SK-N-DZ (cell line): ENCODE data around the gene NEB.
"Not testable (repeated sequence)": the region's sequence is repeated elsewhere in the genome, so short reads cannot be mapped to it uniquely, and the experiment has no call there.

Source experiments
- DNase-seq: peaks from one replicate; pipeline ENCODE4 v3.0.0-alpha.2; 2015; ENCODE audit warnings: low spot score

The NEB gene

DNA sequence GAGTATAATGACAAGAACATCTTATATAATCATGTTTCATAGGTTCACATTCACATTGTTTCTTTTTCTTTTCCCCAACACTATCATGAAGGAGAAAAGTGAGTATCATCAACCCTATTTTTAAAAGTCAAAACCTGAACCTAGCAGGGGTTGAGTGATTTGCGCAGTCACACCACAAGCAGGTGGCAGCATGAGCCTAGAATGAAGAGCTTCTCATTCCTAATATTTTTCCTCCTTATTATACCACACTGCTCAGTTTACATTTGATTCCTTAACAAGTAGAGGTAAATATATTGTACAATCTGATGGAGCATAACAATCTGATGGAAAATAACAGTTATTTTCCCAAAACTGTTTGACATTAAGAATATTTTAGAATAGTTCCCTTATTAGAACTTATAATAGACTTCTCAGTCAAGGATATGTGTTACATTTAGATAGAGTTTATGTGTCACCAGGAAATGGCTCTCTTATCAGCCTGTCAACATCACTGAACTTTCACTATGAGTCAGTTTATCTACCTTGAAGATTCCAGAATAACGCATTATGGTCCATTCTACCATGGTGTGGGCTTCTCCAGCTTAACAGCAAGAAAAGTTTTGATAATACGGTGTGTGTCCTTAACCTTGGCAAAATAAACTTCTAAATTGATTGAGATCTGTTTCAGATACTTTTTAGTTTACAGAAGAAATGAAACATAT is 119.5 kb downstream of the NEB start:
- no peak for DNase-seq

DNA sequence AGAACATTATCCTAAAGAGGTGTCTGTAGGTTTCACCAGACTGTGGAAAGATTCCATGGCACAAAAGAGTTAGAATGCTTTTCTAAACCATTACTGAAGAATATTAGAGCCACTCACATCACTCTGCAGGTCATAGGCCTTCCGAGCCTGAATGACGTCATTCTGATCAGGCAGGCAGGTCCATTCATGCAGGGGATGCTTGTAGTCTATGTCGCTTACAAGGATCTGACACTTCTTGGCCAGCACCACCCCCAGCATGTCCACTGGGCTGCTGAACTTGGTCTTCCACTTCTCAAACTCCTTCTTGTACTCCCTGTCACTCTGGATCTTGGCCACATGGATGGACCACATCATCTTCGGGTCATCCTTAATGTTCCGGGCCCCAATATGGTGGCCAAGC is 120.1 kb downstream of the NEB start:
- DNase-seq, result no peak

DNA sequence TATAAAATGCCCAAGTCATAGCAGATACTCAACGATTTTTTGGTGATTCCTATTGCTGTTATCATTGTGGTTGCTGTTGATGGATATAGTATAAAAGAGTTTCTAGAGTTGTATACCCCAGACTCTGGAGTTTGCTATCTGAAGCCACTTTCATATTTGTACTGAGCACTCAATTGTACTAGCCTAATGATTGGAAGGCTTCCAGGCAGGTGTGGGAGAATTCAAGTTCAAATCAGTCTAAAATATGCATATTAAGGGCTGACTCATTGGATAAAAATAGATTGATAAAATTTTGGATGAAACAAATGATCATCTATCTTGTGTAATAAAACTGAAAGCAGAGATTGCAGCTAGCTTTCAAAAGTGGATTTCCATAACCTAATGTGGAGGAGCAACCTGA is 122.9 kb downstream of the NEB start:
- DNase-seq, result no peak

DNA sequence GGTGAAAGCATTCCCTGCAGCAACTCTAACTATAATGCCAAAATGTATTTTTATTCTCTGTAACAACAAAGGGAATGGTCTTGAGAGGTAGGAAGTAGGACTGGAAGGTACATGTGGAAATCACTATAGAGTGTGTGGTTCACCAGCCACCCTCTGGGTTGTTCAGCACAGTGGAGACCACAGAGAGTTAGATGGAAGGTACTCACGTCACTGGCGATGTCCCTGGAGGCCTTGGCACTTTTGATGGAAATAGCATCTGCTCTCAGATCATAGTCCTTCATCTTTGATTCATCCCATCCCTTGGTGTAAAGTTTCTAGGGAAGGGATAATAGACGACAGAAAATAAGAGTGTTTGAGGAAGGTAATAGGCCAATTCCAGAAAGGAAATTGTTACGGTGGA is 124.0 kb downstream of the NEB start:
- no peak for DNase-seq

DNA sequence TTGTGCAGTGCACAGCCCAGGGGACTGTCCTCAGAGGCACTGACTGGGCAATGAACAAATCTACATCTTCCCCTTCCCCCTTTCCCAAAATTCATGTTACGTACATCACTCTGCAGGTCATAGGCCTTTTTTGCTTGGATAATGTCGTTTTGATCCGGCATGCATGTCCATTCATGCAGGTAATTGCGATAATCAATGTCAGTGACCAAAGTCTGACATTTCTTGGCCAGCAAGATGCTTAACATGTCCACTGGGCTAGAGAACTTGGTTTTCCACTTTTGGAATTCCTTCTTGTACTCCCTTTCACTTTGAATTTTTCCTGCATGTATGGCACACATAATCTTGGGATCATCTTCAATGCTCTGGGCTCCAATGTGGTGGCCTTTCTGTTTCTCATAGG is 124.6 kb downstream of the NEB start:
- no peak for DNase-seq

DNA sequence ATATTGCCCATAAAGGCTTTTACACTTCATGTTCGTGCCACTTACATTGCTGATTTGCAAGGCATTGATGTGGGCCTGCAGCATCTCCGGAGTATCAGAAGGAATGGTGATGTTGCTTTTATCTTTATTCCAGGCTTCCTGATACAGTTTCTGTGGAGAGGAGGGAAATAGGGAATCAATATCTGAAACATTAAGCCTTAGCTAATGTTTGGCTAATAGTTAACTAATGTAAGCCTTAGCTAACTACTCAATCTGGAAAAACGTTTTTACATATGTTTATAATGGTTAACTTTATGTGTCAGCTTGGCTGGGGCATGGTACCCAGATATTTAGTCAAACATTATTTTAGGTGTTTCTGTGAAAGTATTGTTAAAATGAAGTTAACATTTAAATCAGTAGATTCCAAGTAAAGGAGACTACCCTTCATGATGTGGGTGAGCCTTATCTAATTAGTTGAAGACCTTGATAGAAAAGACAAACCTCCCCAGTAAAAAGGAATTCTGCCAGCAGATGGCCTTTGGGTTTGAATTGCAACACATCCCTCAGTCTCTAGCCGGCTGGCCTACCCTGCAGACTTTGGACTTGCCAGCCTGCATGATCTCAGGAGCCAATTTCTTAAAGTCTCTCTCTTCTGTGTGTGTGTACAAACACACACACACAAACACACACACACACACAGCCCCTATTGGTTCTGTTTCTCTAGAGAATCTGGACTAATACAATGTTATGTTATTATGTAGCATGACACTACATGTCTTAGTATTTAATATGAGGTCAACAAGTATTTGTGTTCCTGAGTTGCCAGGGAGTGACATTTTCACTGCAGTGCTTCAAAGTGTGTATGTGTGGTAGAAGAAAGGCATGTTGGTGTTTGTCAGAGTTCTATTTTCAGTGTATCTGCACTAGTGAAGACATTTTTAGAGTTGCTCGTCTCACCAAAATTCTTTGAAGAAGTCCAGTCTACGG is 126.5 kb downstream of the NEB start:
- not testable (repeated sequence) for DNase-seq

DNA sequence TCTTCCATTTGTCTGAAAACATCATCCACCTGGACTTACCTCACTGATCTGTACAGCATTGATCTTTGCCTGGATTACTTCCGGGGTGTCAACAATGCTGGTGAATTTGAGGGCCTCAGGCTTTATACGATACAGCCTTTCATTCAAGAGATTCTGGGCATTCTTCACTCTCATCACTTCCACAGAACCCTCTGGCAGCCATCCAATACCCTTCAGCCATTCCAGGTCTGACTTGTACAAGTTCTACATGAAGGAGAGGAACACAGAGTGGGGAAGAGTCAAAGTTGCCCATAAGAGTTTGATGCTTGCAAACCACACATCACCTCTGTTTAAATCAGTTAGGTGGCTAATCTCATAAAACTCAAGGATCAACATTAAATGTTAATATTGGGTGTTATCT is 130.7 kb downstream of the NEB start:
- not testable (repeated sequence) for DNase-seq

DNA sequence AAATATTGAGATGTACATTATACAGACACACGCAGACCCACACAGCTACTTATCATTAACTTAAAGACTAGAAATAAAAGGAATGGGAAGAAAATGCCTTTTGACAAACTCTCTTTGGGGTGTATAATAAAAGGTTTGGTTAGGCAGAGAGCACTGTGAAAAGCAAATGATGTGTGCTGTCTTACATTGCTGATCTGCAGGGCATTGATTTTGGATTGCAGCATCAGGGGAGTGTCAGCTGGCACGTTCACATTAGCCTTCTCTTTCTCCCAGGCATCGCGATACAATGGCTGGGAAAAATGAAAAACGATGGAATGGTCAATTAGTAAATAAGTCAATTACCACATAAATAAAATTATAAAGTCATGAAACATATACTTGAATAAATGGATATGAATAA is 131.9 kb downstream of the NEB start:
- not testable (repeated sequence) for DNase-seq

DNA sequence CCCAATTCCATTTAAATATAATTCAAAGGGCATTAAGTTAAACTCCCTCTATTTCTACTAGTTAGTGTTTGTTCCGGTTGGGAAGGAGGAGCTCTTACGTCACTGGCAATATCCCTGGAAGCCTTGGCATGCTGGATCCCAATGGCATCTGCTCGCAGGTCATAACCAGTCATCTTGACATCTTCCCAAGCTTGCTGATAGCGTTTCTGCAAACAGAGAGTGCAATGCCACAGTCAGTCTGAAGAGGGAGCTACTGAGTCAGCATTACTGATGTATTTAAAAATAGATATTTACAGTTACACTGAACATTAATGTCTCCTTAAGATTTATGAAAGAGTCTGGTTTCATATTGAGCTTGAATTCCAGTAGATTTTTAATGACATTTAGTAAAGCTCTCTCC is 132.5 kb downstream of the NEB start:
- DNase-seq, result not testable (repeated sequence)

DNA sequence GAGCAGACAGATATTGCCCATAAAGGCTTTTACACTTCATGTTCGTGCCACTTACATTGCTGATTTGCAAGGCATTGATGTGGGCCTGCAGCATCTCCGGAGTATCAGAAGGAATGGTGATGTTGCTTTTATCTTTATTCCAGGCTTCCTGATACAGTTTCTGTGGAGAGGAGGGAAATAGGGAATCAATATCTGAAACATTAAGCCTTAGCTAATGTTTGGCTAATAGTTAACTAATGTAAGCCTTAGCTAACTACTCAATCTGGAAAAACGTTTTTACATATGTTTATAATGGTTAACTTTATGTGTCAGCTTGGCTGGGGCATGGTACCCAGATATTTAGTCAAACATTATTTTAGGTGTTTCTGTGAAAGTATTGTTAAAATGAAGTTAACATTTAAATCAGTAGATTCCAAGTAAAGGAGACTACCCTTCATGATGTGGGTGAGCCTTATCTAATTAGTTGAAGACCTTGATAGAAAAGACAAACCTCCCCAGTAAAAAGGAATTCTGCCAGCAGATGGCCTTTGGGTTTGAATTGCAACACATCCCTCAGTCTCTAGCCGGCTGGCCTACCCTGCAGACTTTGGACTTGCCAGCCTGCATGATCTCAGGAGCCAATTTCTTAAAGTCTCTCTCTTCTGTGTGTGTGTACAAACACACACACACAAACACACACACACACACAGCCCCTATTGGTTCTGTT is 137.2 kb downstream of the NEB start:
- not testable (repeated sequence) for DNase-seq

DNA sequence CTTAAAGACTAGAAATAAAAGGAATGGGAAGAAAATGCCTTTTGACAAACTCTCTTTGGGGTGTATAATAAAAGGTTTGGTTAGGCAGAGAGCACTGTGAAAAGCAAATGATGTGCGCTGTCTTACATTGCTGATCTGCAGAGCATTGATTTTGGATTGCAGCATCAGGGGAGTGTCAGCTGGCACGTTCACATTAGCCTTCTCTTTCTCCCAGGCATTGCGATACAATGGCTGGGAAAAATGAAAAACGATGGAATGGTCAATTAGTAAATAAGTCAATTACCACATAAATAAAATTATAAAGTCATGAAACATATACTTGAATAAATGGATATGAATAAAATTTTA is 142.4 kb downstream of the NEB start:
- DNase-seq, result not testable (repeated sequence)

DNA sequence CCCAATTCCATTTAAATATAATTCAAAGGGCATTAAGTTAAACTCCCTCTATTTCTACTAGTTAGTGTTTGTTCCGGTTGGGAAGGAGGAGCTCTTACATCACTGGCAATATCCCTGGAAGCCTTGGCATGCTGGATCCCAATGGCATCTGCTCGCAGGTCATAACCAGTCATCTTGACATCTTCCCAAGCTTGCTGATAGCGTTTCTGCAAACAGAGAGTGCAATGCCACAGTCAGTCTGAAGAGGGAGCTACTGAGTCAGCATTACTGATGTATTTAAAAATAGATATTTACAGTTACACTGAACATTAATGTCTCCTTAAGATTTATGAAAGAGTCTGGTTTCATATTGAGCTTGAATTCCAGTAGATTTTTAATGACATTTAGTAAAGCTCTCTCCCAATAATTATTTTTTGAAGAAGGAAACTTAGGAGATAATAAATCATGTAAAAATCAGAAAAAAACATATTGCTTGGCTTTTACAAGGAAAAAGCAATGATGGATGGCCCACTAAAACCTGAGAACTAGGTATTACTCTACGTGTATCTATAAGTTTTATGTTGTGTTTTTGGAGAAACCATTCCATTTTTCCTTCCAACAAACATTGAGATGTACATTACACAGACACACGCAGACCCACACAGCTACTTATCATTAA is 142.9 kb downstream of the NEB start:
- DNase-seq, result not testable (repeated sequence)

DNA sequence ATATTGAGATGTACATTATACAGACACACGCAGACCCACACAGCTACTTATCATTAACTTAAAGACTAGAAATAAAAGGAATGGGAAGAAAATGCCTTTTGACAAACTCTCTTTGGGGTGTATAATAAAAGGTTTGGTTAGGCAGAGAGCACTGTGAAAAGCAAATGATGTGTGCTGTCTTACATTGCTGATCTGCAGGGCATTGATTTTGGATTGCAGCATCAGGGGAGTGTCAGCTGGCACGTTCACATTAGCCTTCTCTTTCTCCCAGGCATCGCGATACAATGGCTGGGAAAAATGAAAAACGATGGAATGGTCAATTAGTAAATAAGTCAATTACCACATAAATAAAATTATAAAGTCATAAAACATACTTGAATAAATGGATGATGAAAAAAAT is 153.0 kb downstream of the NEB start:
- not testable (repeated sequence) for DNase-seq

DNA sequence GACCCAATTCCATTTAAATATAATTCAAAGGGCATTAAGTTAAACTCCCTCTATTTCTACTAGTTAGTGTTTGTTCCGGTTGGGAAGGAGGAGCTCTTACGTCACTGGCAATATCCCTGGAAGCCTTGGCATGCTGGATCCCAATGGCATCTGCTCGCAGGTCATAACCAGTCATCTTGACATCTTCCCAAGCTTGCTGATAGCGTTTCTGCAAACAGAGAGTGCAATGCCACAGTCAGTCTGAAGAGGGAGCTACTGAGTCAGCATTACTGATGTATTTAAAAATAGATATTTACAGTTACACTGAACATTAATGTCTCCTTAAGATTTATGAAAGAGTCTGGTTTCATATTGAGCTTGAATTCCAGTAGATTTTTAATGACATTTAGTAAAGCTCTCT is 153.6 kb downstream of the NEB start:
- not testable (repeated sequence) for DNase-seq

DNA sequence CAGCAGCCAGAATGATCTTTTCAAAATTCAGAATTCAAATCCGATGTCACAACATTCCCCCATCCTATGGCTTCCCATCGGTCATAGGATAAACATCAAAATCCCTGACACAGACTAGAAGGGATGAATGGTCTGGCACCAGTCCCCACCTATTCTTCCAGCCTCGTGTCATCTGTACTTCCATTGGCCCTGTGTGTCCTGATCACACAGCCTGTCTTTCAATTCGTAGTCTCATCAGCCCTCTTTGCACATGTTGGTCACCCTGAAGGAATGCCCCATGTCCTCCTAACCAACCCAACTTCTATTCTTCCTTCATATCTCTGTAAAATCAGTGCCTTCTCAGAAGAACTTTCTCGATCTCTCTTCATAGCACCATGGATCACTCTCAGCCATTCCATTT is 157.2 kb downstream of the NEB start:
- DNase-seq, result no peak

DNA sequence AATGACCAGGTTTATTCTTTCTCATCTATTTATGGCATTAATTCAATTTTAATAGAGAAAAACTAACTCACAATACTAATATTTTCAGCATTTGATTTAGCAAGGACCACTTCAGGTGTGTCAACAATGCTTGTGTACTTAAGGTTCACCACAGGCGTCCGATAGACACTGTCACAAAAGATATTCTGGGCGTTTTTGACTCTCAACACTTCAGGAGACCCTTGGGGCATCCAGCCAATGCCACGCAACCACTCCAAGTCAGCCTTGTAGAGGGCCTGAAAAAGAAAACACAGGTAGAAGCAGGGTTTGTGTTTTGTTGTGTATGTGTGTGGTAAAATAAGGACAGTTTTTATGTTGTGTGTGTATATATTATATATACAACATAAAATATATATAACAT is 158.2 kb downstream of the NEB start:
- no peak for DNase-seq

DNA sequence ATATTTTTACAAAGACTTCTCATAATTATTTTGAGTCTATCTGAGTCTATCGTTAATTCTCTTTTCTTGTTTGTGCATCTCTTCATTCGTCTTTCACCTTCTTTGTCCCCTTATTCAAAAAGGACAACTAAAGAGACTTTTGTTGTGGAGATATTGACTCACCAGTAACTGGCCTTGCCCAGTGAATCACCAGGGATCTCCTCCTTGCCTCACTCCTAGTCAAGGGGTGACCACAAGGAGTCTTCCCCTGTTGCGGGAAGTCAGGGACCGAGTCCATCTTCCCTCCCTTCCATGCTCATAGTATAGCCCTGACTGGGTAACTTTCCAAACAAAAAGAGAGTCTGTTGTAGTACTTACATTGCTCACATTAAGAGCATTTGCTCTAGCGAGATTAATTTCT is 158.9 kb downstream of the NEB start:
- no peak for DNase-seq

DNA sequence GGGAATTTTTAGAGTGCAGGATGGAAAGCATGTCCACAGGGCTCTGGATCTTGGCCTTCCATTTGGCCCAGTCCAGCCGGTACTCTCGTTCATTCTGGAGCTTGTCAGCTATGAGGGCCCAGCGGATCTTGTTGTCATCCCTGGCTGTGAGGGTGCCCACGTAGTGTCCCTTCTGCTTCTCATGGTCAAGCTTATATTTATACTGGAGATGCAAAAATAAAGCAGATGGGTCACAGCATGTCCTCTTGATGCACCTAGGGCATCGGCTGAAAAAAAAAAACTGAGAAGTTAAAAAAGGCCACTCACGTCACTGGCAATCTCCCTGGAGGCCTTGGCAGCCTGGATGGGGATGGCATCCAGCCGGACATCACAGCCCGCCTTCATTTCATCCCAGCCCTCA is 164.1 kb downstream of the NEB start:
- no peak for DNase-seq

DNA sequence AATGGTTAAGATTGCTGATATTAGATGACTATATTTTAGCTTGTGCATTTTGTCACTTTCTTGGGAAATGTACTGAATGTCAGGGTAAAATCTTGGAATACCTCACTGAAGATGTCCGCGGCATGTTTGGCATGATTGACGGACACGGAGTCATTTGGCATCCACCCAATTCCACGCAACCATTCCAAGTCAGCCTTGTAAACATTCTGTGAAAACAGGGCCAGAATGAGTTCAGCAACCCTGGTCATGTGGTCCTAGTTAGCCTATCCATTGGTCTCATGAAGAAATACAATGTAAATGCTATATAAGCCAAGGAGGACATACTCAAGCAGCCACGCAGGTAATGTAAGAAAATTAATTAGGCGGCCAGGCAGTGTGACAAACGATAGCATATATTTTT is 165.1 kb downstream of the NEB start:
- no peak for DNase-seq

DNA sequence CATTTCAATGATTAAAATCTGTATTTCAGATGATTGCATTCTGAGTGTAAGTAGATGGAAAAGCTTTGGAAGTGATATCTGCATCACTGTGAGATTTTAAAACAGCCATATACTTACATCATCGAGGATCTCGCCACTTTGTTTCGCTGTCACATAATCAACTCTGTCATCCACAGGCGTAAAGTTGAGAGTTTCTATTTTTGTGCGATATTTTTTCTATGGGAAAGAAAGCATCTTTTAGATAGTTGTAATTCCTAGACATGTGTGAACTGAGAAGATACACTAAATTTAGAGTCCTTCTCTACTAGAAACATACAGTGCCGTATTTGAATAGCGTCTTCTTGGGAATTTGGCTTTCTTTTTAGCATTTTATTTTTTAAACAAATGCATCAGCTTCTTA is 165.8 kb downstream of the NEB start:
- DNase-seq, result no peak

DNA sequence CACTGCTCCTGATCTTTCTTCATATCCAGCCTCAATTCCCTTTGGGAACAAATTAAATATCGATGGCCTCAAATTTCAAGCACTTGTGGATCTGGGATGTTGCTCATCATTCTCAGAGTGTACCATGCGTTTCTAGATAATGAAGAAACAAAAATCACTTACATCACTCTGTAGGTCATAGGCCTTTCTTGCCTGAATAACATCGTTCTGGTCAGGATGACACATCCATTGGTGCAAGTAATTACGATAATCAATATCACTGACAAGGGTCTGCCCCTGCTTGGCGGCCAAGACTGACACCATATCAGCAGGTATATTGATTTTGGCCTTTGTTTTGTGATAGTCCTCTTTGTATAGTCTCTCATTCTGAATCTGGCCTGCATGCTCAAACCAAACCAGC is 167.3 kb downstream of the NEB start:
- DNase-seq, result no peak

DNA sequence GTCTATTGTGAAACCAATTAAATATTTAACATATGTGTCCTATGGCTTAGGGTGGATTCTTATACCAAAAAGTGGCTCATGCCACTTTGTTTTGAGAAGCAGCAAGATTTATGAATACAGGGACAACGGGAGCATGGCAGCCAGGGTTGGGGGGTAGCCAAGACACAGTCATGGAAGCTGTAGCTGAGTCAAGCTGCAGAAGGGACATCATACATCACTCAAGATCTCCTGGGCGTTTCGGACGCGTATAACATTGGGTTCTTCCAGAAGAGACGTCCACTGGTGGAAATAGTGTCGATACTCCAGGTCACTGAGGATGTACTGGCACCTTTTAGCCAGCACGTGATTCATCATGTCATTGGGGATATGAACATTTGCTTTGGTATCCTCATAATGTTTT is 171.9 kb downstream of the NEB start:
- DNase-seq, result no peak
